Ovary (tissue), 9 donors: Measurements from ENCODE around the gene MAPKAP1. TPM values are rescaled to one million over a fixed set of nuclear protein-coding genes. Genes with fewer than 3 reads are reported as not detected.

Experiments
- DNase-seq, 5 donors: peaks; one replicate each; pipeline ENCODE4 v3.0.0-alpha.2; 2019 to 2020
- H3K27ac ChIP-seq, 2 donors: fragments of 200-600 bp; one replicate each; pipeline versions ENCODE4 v1.5.1 to v1.8.0; 2019 to 2022
- H3K27me3 ChIP-seq: fragments of 200-600 bp; one replicate; pipeline ENCODE4 v1.8.0; 2022
- H3K36me3 ChIP-seq: fragments of 200-600 bp; sonication (generic); one replicate; pipeline ENCODE4 v1.5.1; 2019
- H3K4me1 ChIP-seq: one replicate; pipeline ENCODE4 v1.8.1; 2013; ENCODE audit warnings: mild to moderate bottlenecking, moderate library complexity; ENCODE audit not compliant: insufficient read depth
- H3K4me3 ChIP-seq: fragments of 200-600 bp; sonication (generic); one replicate; pipeline ENCODE4 v1.5.1; 2017
- H3K9me3 ChIP-seq, 2 donors: fragments of 200-600 bp in 1 of 2; sonication (generic) in 1 of 2; one replicate each; pipeline versions ENCODE4 v1.5.1 to v1.8.1; 2013 to 2019; ENCODE audit warnings: mild to moderate bottlenecking in 1 of 2, moderate library complexity in 1 of 2
- CTCF ChIP-seq, 3 donors: fragments of 450-650 bp in 2 of 3; fragments of 200-600 bp in 1 of 3; IDR thresholded peaks; one replicate each; pipeline versions ENCODE4 v1.5.1 to v1.8.0; 2016 to 2022; ENCODE audit warnings: antibody characterized with exemption in 3 of 3, mild to moderate bottlenecking in 1 of 3
- EP300 ChIP-seq: sonication (generic); formaldehyde crosslinking; IDR thresholded peaks from one replicate; pipeline ENCODE4 v1.6.1; 2017; ENCODE audit warnings: antibody characterized with exemption
- POLR2A ChIP-seq: fragments of 450-650 bp; IDR thresholded peaks from one replicate; pipeline ENCODE4 v1.6.1; 2017; ENCODE audit warnings: antibody characterized with exemption, mild to moderate bottlenecking, moderate library complexity
- WGBS, 3 donors: extraction: QIAGEN DNeasy Blood & Tissue Kit in 1 of 3; methylation state at CpG; one replicate each; pipeline versions ENCODE4 v1.1.5 to v1.1.7; 2013 to 2017; 5-methylcytosine and 5-hydroxymethylcytosine counted together
- intact Hi-C, 4 donors: fragments of 100-400 bp; cut with DNase I; formaldehyde crosslinking; loops; one replicate each; pipeline versions ENCODE4 v1.11.0 to v1.15.1; 2022 to 2023
- polyA plus RNA-seq, 2 donors: library from polyadenylated mRNA; stranded (reverse); fragments of 200-250 nt in 1 of 2; fragments of 350-450 nt in 1 of 2; fragmentation: Illumina TruSeq in 1 of 2; extraction: RNeasy Lipid Tissue Mini Kit (QIAGEN cat#74804) in 1 of 2; gene quantifications; one replicate each; pipeline ENCODE4 v1.2.3, GENCODE V29; 2013 to 2014
- total RNA-seq, 7 donors: library from RNA; depleted of rRNA in 2 of 7; stranded (reverse); fragments of >200 nt in 2 of 7; fragmentation: NEBNext Ultra II Directional in 3 of 7; extraction: Animal tissue kit (Norgen Biotek cat#: 25700) in 3 of 7; gene quantifications; one replicate each; pipeline versions ENCODE4 v1.1.0 to v1.2.4, GENCODE V29; 2016 to 2023
- donor health status: DM: no; HTN: no; CAD: no; lungs with moderate emphysema.
- donor health status: DM: no; HTN: no; CAD: no.
- donor health status: Bipolar disorder and iron deficiency.
- donor health status: DM: yes; HTN: yes; CAD: no.
- donor health status: DM: no; HTN: no; CAD: no.
- donor health status: DM: yes; HTN: yes; CAD: no.

The MAPKAP1 gene
- total and polyA plus RNA-seq, 9 donors, result 43.3 to 86.5 (median 50.2) TPM

- DNase-seq, result peak; percentile 19 to 51 (median 23)
- Histone ChIP-seq H3K4me1 (no peaks in the 10 kb centered on the region), H3K27me3 (no peaks in the 10 kb centered on the region), H3K4me3 (peak overlapping the region; percentile 77), H3K36me3 (no peaks in the 10 kb centered on the region), H3K27ac (peak overlapping the region; percentile 80 to 81), H3K9me3 (no peaks in the 10 kb centered on the region)
- TF ChIP-seq EP300, result no peak
- intact Hi-C loops, result loop anchor here in 2 of 4 donors (5.0 to 10.0 kb wide), 4 partner anchors 139 to 476 kb away; no protein-coding TSS in a partner anchor
- WGBS, 3 donors, result 3 to 6% (median 3%) methylated on average over 30 of the region's 30 CpGs
Measured at GRCh38 chr9:125748446-125749099, 41.6 kb upstream of the MAPKAP1 start.

GRCh38 chr9:125747765-125748445 is 40.9 kb upstream of the MAPKAP1 start:
- H3K27ac ChIP-seq, result peak overlapping the region; percentile 80 to 81
- H3K9me3 ChIP-seq, result no peaks in the 10 kb centered on the region
- H3K36me3 ChIP-seq, result no peaks in the 10 kb centered on the region
- no peaks in the 10 kb centered on the region for H3K4me1 ChIP-seq
- peak; percentile 24 to 62 (median 53) for DNase-seq
- no peak for TF ChIP-seq EP300
- H3K4me3 ChIP-seq, result peak overlapping the region; percentile 77
- H3K27me3 ChIP-seq, result no peaks in the 10 kb centered on the region
- intact Hi-C loops, result loop anchor here in 2 of 4 donors (5.0 to 10.0 kb wide), 4 partner anchors 139 to 477 kb away; no protein-coding TSS in a partner anchor
- WGBS, 3 donors, result 0 to 1% (median 1%) methylated on average over 27 to 88 of the region's 88 CpGs

- Histone ChIP-seq H3K27me3 (no peaks in the 10 kb centered on the region), H3K9me3 (no peaks in the 10 kb centered on the region), H3K4me1 (no peaks in the 10 kb centered on the region), H3K36me3 (no peaks in the 10 kb centered on the region), H3K27ac (peak within 1 kb of the TSS; percentile 87 to 90), H3K4me3 (peak within 1 kb of the TSS; percentile 77)
- peak; percentile 63 to 81 (median 75) for DNase-seq
- intact Hi-C loops, result loop anchor here in 2 of 4 donors (5.0 to 10.0 kb wide), 4 partner anchors 140 to 478 kb away; no protein-coding TSS in a partner anchor
- 0 to 1% (median 1%) methylated on average over 28 to 107 of the region's 107 CpGs for WGBS, 3 donors
- no peak for TF ChIP-seq CTCF (IDR thresholded peaks at IDR 0.05)
- no peak for TF ChIP-seq EP300
- TF ChIP-seq POLR2A, result peak; percentile 16
Measured at GRCh38 chr9:125747053-125747764, 40.2 kb upstream of the MAPKAP1 start, which contains the start of gene PBX3. PBX3 (plus strand) TSS chr9:125747373.

GRCh38 chr9:125746774-125747052 is 39.7 kb upstream of the MAPKAP1 start:
- peak overlapping the region; percentile 77 for H3K4me3 ChIP-seq
- no peak for DNase-seq
- peak overlapping the region; percentile 87 to 90 for H3K27ac ChIP-seq
- no peaks in the 10 kb centered on the region for H3K36me3 ChIP-seq
- WGBS, 3 donors, result 0% methylated on average over 37 to 44 of the region's 46 CpGs; no CpG with 5 or more reads in 1 of the 3 donors
- TF ChIP-seq POLR2A (no peak), EP300 (no peak), CTCF (IDR thresholded peaks at IDR 0.05) (no peak)
- H3K27me3 ChIP-seq, result no peaks in the 10 kb centered on the region
- H3K4me1 ChIP-seq, result no peaks in the 10 kb centered on the region
- H3K9me3 ChIP-seq, result no peaks in the 10 kb centered on the region
- intact Hi-C loops, result loop anchor here in 2 of 4 donors (5.0 to 10.0 kb wide), 4 partner anchors 141 to 478 kb away; no protein-coding TSS in a partner anchor
